Erythroblast (primary cell): ENCODE data around the gene NNAT.

Experiments used
- DNase-seq, 2 experiments: peaks; one replicate each; lab custom pipeline; 2025; lab: John Stamatoyannopoulos, UW
- GATA1 ChIP-seq: IDR thresholded peaks from 2 replicates; pipeline ENCODE4 v1.6.1; 2011; ENCODE audit warnings: low read depth, mild to moderate bottlenecking, control low read depth, low read length, moderate library complexity
- POLR2A ChIP-seq: IDR thresholded peaks from 2 replicates; pipeline ENCODE4 v1.6.1; 2011; ENCODE audit warnings: mild to moderate bottlenecking, low read length

NNAT gene

GRCh38 chr20:37490663-37491350 is 30.2 kb upstream of the NNAT start:
- TF ChIP-seq POLR2A = no peak
- TF ChIP-seq GATA1 = no peak

DNA sequence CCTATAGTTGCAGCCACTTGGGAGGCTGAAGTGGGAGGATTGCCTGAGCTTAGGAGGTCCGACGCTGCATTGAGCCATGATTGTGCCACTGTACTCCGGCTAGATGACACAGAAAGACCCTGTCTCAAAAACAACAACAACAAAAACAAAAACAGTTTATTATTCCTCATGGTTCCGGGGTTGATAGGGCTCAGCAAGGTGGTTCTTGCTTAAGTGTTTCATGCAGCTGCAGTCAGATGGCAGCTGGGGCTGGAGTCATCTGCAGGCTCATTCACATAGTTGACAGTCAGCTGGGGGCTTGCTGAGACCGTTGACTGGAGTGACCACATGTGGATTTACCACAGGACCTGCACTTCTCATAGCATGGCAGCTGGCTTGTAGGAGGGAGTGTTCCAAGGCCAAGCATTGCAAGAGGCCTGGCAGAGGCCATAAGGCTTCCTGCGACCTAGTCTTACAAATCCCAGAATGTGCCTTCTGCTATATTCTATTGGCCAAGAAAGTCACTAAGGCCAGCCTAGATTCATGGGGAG is 28.9 kb upstream of the NNAT start:
- TF ChIP-seq GATA1 = no peak
- no peak for TF ChIP-seq POLR2A
- DNase-seq = no peak

More at GRCh38 chr20:37490663-37491350, 30.2 kb upstream of the NNAT start:
- no peak for DNase-seq

DNA sequence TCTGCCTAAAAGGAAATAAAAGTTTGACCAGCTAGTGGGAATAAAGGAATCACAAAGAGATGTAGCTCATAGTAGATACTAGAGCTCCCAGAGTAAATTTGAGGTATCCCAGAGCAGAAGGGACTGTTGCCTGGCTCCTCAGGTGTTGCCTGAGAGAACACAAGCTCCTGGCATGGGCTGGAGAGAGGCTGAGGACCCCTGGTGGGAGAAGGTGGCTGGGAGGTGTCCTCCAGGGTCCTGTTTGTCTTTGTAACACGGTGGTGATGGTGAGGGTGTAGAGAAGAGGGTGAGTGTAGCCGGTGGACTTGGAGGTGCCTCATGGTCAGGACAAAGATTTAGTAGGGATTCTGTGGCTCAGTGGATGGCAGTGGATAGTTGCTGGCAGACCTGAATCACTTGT is 28.1 kb upstream of the NNAT start:
- TF ChIP-seq POLR2A (no peak), GATA1 (no peak)
- DNase-seq = no peak

DNA sequence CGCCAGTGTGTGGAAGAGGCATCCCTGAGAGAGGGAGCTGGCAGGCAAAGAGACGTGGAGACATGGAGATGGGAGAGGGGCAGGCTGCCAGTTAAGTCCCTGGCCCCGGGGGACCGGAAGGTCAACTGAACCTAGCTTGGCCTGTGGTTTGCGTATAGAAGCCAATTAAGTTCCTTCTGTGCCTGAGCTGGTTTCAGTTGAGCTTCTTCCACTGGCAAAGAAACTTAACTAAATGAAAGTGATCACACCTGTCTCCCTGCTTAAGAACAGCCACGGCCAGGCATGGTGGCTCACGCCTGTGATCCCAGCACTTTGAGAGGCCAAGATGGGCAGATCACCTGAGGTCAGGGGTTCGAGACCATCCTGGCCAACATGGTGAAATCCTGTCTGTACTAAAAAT is 26.7 kb upstream of the NNAT start:
- no peak for TF ChIP-seq POLR2A
- TF ChIP-seq GATA1 = no peak
- no peak for DNase-seq

- TF ChIP-seq POLR2A (no peak), GATA1 (no peak)
- no peak for DNase-seq
These were observed 26.3 kb upstream of the NNAT start for GRCh38 chr20:37494796-37495195.

GRCh38 chr20:37498066-37498665 is 22.9 kb upstream of the NNAT start:
- TF ChIP-seq GATA1 = no peak
- no peak for TF ChIP-seq POLR2A
- DNase-seq = no peak

DNA sequence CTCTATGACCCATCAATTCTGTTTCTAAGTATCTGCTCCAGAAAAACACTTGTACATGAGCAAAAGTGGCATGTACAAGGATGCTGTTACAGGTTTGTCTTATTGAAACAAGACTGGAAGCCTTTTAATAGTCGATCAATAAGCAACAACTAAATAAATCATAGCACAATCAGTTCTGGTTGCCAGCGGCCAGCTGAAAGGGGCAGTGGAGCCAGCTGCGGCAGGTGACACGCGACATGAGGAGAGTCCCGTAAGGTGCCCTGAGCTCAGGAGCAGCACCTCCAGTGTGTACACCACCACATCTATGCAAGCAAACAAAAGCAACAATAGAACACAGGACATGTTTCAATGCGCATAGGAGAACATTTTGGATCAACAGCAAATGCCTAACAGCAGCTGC is 20.7 kb upstream of the NNAT start:
- no peak for DNase-seq
- TF ChIP-seq POLR2A = no peak
- no peak for TF ChIP-seq GATA1

GRCh38 chr20:37501940-37502339 is 19.1 kb upstream of the NNAT start:
- no peak for TF ChIP-seq POLR2A
- no peak for TF ChIP-seq GATA1
- DNase-seq = no peak

GRCh38 chr20:37502654-37503053 is 18.4 kb upstream of the NNAT start:
- TF ChIP-seq POLR2A (no peak), GATA1 (no peak)
- no peak for DNase-seq

DNA sequence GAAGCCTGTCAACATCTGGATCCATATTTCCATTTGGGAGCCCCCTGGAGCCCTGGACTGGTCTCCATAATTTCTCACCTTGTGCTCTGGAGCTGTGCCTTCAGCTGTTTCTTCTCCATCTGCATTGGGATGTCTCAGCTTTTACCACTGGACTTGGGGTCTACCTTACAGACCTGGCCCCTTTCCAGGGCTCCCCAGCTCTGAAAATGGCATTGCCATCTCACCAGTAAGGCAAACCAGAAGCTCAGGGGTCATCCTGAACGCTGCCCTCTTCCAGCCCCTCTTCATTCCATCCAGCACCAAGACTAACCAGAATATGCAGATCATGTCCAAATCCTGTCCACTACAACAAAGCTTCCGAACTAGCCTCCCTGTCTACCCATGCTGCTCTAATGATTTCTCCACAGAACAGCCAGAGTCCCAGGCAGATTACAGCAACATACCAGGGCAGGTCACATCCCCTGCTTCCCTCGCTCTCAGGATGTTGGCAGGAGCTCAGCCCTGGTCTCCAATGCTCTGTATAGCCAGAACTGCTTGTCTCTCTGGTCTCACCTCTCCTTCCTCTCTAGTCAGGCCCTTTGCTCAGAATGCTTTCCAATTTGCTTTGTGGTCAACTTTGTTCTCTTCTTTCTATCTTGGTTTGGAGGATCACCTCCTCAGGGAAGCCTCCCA is 17.7 kb upstream of the NNAT start:
- TF ChIP-seq POLR2A (no peak), GATA1 (no peak)
- no peak for DNase-seq

- no peak for TF ChIP-seq GATA1
- TF ChIP-seq POLR2A = no peak
- no peak for DNase-seq
These were observed 16.5 kb upstream of the NNAT start for GRCh38 chr20:37504404-37505096.

DNA sequence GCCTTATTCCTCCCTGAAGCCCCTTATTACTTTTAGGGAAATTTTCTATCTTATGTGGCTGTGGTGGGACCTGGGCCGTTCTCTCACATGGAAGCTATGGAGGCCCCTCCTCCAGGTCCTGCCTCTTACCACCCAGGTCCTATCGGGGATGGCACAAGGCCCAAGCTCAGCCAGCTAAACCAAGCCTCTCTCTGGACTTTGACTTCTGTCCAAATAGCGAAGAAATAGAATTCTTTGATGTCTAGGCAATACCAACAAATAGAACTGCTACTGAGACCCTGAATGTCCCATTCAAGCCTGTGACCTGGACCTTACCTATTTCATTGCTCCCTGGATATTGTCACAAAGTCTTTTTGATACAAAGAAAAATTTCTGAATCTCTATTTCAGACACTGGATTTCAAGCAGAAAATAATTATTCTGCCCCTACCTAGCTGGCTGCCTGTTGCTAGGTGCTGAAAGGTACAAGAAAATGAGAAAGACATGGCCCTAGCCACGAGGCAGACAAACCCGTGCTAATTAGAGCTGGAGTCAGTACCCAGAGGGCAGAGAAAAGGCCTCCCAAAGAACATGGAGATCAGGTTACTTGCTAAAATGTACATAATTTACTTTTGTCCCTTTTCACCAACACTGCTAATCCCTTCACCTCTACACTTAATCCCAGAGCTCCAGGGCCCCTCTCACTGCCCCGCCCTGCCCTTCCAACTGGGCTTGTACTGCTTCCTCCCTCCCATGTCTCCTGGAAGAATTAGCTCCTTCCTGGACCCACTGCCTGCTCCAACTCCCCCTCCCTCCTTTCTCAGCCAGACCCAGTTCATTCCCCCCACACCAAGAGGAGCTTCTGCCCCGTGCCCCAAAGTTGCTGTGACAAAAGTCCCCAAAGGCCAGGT is 15.5 kb upstream of the NNAT start:
- no peak for TF ChIP-seq POLR2A
- no peak for TF ChIP-seq GATA1
- no peak for DNase-seq

DNA sequence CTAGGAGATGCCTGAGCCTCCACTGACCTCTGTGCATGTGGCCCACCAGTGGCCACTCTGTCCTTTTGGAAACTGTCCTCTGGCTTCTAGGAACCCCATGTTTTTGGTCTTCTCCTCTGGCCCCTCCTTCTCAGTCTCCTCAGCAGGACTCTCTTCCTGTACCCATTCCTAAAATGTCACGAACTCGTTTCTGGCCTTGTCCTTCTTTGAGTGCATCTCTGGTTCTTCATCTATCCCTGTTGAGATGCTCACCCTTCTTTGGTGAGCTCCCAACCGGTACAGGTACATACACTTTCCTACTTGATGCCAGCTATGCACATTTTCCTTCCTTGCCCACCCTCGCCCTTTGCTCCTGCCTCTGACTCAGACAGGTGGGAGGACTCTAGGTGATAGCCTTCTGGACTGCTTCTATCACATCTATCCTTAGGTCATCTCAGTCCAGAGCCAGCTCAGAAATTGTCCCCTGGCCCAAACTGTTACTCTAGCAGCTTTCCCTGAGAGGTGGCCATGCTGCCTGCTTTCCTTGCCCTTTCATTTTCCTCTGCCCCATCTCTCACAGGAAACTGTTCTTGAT is 14.8 kb upstream of the NNAT start:
- DNase-seq = no peak
- no peak for TF ChIP-seq POLR2A
- no peak for TF ChIP-seq GATA1
